Left ventricle myocardium superior (tissue), 1 donor: ENCODE results near the gene INPP4B. TPM values are rescaled to one million over a fixed set of nuclear protein-coding genes. Genes with fewer than 3 reads are reported as not detected.
"Not testable (repeated sequence)": the region's sequence is repeated elsewhere in the genome, so short reads cannot be mapped to it uniquely, and the experiment has no call there.

Experiments used
- ATAC-seq: fragments of 200-7000 bp; cut with Tn5 transposase; one replicate; pipeline ENCODE4 v1.9.1; 2020; ENCODE audit warnings: mild to moderate bottlenecking, moderate library complexity
- DNase-seq: peaks from one replicate; pipeline ENCODE4 v3.0.0-alpha.2; 2020
- intact Hi-C: fragments of 100-400 bp; cut with micrococcal nuclease; formaldehyde crosslinking; loops from one replicate; pipeline ENCODE4 v1.11.0; 2022
- total RNA-seq: library from RNA; stranded (reverse); fragmentation: NEBNext Ultra II Directional; extraction: Animal tissue kit (Norgen Biotek cat#: 25700); gene quantifications from one replicate; pipeline ENCODE4 v1.2.1, GENCODE V29; 2021
- donor health status: DM: no; HTN: yes; CAD: no; lungs with severe emphysema.

Gene INPP4B
- total RNA-seq, 1 donor from 2014 or later = 15.5 TPM

GRCh38 chr4:142838778-142839177, 7.3 kb downstream of the INPP4B start:
- peak; percentile 38 for ATAC-seq
- no peak for DNase-seq
- intact Hi-C loops = no loop called here

- DNase-seq (no peak), ATAC-seq (no peak)
Measured at GRCh38 chr4:142832022-142832421, 14.1 kb downstream of the INPP4B start.

GRCh38 chr4:142826503-142827241, 19.4 kb downstream of the INPP4B start:
- no peak for DNase-seq
- intact Hi-C loops = no loop called here
- ATAC-seq = peak; percentile 75

More at GRCh38 chr4:142832022-142832421, 14.1 kb downstream of the INPP4B start:
- intact Hi-C loops = no loop called here

- no peak for DNase-seq
- intact Hi-C loops = no loop called here
- ATAC-seq = no peak
Measured at GRCh38 chr4:142824368-142824767, 21.7 kb downstream of the INPP4B start.

GRCh38 chr4:142823796-142824195, 22.3 kb downstream of the INPP4B start:
- ATAC-seq = peak; percentile 23
- DNase-seq = no peak
- intact Hi-C loops = no loop called here

GRCh38 chr4:142818476-142818875, 27.6 kb downstream of the INPP4B start:
- no peak for DNase-seq
- peak; percentile 38 for ATAC-seq
- intact Hi-C loops = no loop called here

- no peak for ATAC-seq
- intact Hi-C loops = no loop called here
- DNase-seq = no peak
Measured at GRCh38 chr4:142818031-142818430, 28.1 kb downstream of the INPP4B start.

GRCh38 chr4:142817442-142817841, 28.7 kb downstream of the INPP4B start:
- DNase-seq (no peak), ATAC-seq (peak; percentile 84)
- intact Hi-C loops = no loop called here

GRCh38 chr4:142815834-142816233, 30.3 kb downstream of the INPP4B start:
- intact Hi-C loops = no loop called here
- ATAC-seq (no peak), DNase-seq (no peak)

GRCh38 chr4:142813388-142813787, 32.7 kb downstream of the INPP4B start:
- DNase-seq (no peak), ATAC-seq (no peak)
- intact Hi-C loops = no loop called here

GRCh38 chr4:142812091-142812490, 34.0 kb downstream of the INPP4B start:
- ATAC-seq = no peak
- intact Hi-C loops = no loop called here
- no peak for DNase-seq

GRCh38 chr4:142811034-142811433, 35.1 kb downstream of the INPP4B start:
- intact Hi-C loops = no loop called here

GRCh38 chr4:142809559-142809958, 36.5 kb downstream of the INPP4B start:
- DNase-seq (no peak), ATAC-seq (no peak)
- intact Hi-C loops = no loop called here

More at GRCh38 chr4:142811034-142811433, 35.1 kb downstream of the INPP4B start:
- ATAC-seq (peak; percentile 21), DNase-seq (no peak)

GRCh38 chr4:142803879-142804278, 42.2 kb downstream of the INPP4B start:
- ATAC-seq, DNase-seq, intact Hi-C loops: not testable (repeated sequence)

- intact Hi-C loops = no loop called here
- ATAC-seq = no peak
- DNase-seq = no peak
Measured at GRCh38 chr4:142801966-142802365, 44.1 kb downstream of the INPP4B start.

- intact Hi-C loops = no loop called here
- ATAC-seq (no peak), DNase-seq (no peak)
Measured at GRCh38 chr4:142781114-142781513, 65.0 kb downstream of the INPP4B start.

- ATAC-seq (no peak), DNase-seq (no peak)
- intact Hi-C loops = no loop called here
Measured at GRCh38 chr4:142778900-142779299, 67.2 kb downstream of the INPP4B start.

GRCh38 chr4:142778430-142778829, 67.7 kb downstream of the INPP4B start:
- intact Hi-C loops = no loop called here
- ATAC-seq (no peak), DNase-seq (no peak)

GRCh38 chr4:142777045-142777743, 68.9 kb downstream of the INPP4B start:
- DNase-seq (no peak), ATAC-seq (no peak)
- intact Hi-C loops = no loop called here

GRCh38 chr4:142776026-142776425, 70.1 kb downstream of the INPP4B start:
- intact Hi-C loops = no loop called here

GRCh38 chr4:142773505-142773904, 72.6 kb downstream of the INPP4B start:
- intact Hi-C loops = no loop called here
- no peak for DNase-seq
- ATAC-seq = no peak

More at GRCh38 chr4:142776026-142776425, 70.1 kb downstream of the INPP4B start:
- no peak for DNase-seq
- ATAC-seq = no peak
